Occipital lobe (tissue), 2 donors: ENCODE data around the gene GIGYF2. TPM values are rescaled to one million over a fixed set of nuclear protein-coding genes. Genes with fewer than 3 reads are reported as not detected.

Experiments
- DNase-seq: peaks from one replicate; lab custom pipeline; 2025; lab: John Stamatoyannopoulos, UW
- total RNA-seq: library from RNA; depleted of rRNA; stranded (reverse); fragments of >200 nt; gene quantifications from one replicate; pipeline ENCODE4 v1.2.3, GENCODE V29; 2014

Gene GIGYF2
- total RNA-seq, 1 donor from 2014 or later: 111 TPM

DNA sequence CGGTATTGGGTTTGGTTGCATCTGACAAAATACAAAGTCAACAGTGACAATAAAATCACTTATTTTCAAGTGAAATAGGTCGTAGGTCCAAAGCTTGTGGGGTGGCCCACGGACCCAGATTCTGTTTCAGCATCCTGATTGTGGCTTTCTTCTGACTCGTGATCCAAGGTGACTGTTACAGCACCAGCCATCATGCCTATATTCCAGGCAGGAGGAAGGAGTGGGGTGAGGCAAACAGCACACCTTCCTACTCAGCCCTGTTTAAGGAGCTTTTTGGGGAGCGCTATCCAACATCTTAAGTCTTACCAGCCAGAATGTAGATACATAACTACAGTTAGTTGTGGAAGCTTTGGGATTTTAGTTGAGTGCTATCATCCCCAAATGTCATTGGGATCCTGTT, 164.2 kb downstream of the GIGYF2 start:
- DNase-seq: no peak

DNA sequence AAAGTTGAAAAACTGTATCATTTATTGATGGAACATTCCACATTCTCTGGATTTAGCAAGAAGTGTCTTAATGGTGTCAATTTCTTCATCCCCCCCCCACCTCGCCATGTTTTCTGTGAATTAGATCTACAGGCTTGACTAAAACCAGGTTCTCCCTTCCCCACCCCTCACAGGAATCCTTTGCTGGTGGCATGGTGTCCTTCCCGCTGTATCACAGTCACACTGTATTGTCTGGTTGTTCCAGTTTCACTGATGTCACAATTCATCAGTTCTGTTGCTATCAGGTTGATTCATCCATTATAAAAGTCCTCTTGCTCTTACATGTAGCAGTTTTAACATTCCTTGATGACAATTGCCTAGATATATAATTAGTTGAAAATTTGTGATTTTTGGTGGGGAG, 166.9 kb downstream of the GIGYF2 start:
- DNase-seq: no peak

DNA sequence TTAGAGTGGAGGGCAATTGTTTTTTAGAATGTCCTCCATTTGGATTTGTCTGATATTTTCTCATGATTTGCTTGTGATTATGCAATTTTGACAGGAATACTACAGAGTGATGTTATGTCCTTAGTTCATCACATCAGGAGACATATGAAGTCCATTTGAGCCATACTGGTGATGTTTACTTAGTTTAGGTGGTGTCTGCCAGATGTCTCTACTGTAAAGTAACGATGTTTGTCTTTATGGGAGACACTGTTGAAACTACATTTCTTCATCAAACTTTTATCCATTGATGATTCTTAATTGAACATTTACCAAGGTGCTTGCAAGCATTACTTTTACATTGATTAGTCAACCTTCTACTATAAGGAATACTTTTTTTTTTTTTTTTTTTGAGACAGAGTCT, 168.0 kb downstream of the GIGYF2 start:
- DNase-seq: no peak

DNA sequence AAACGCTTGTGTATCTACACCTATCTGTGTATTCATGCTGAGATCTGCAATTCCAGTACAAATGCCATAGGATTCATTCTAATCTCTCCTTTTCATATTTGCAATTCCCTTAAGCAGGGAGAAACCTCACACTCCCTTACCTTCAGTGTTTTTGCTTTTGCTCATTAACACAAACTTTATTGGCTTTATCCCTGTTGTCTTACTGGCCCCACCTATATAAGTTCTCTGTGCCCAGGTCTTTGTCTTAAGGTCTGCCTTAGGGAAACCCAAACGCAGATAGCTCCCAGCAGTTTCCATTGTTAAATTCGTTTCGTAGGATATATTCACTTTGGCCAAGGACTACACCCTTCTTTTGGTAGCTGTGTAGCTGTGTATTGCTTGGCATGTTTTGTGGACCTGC, 169.0 kb downstream of the GIGYF2 start:
- DNase-seq: no peak

DNA sequence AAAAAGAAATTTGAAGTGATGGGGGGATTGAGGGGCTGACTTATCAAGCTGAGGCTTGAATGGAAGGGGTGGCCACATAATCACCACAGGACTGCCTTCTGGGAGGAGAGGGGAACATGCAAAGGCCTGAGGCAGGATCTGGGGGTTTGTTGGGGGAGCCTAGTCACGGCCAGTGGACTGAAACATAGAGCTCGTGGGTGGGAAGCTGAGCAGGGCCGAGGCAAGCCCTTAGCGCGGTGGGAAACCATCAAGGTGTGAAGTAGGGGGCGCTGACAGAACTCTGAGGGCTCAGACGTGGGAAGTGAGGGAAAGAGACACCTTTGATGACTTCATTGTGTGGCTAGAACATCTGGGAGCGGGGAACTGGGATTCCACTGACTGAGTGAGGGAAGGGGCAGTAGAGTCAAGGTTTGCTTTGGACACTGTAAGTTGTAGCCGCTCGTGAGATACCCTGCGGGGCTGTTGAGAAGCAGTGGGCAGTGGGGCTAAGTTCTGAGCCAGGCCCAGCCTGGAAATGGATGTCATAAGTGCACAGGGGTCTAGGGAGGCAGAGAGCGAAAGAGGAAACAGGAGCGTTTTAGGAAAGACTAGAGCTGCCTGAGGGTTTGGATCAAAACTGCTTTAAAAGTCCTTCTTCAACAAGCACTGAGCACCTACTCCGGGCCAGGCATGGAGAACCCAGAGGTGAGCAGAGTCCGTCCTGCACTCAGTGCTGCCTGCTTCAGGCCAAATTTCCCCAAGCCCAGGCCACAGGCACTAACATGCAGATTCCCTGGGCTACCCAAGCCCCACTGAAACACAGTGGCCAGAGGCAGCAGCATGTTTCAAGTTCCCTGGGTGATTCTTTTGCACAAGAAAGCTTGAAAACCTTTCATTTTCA, 172.2 kb downstream of the GIGYF2 start:
- no peak for DNase-seq

DNA sequence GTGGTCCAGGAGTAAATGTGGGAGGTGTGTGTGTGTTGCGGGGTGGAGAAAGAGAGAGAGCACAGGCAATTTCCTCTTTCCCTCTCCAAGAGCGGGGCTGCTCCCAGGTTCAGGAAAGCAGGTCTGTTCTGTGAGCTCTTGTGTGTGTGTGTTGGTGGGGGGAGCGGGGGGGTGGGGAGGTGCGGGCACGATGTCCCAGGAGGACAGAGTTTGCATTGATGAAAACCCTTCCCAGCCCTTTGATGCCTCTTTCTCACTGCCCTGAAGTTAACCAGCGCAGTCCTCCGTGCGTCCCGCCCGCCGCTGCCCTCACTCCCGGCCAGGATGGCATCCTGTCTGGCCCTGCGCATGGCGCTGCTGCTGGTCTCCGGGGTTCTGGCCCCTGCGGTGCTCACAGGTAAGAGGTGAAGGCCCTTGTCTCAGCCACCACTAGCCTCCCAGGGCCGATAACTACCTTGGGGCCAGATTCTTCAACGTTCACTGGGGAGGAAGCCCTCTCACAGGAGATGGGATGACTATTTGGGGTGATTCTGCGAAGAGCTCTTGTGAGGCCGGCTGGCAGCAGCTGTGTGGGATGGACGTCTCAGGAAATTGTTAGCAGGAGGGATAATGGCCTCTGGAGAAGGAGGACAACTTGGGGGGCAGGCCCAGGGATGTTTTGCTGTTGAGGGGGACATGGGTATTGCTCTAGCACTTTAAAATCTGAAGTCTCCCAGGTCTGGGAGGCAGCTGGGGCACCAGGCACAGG, 173.1 kb downstream of the GIGYF2 start, which contains the start of gene SNORC:
Gene SNORC, plus strand, starts transcription at position 247 of the 748 bp plus-strand sequence. Its CDS starts 78 bp downstream, at position 325.
- DNase-seq: no peak

DNA sequence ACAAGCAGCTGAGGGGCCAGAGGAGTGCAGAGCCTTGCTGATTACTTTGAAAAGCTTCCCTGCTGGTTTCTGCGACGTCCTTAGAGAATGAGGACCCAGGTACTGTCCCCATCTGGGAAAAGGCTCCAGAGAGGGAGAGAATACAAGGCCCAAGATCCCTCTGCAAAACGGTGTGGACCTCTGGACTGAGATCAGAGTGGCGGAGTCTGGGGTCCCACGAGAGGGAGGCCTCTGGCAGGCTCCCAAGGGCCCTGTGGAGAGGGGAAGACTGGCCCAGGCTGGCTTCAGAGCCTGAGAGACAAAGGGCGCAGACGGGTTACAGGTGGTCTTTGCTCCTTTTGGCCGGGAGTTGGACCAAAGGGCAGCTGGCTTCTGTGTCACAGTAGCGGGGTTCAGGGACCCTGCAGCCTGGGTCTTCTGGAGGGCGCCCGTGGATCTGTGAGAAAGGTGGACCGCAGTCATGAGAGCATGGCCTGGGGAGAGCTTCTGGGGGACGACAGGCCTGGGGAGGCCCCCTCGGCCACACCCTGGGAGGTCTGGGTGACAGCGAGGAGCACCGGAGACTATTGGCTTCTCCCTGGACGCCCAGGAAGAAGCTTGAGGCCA, 173.7 kb downstream of the GIGYF2 start:
- DNase-seq: no peak

DNA sequence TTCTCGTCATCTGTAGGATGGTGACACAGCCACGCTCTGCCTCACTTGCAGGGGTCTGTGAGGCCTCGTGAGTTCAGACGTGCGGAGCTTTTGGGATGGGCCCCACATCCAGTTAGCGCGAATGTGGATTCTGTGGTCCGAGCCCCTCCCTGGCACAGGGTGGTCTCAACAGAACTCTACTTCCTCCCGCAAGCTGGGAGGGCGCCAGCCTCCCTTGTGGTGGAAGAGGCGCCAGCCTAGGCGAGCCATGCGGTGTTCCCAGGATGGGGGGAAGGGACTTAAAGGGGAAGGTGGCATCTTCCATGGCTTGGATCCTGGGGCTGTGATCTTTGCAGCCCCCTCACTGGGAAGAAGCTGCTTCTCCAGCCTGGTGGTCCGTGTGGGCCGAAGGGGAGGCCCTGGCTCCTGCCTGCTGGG, 174.3 kb downstream of the GIGYF2 start:
- DNase-seq: no peak

DNA sequence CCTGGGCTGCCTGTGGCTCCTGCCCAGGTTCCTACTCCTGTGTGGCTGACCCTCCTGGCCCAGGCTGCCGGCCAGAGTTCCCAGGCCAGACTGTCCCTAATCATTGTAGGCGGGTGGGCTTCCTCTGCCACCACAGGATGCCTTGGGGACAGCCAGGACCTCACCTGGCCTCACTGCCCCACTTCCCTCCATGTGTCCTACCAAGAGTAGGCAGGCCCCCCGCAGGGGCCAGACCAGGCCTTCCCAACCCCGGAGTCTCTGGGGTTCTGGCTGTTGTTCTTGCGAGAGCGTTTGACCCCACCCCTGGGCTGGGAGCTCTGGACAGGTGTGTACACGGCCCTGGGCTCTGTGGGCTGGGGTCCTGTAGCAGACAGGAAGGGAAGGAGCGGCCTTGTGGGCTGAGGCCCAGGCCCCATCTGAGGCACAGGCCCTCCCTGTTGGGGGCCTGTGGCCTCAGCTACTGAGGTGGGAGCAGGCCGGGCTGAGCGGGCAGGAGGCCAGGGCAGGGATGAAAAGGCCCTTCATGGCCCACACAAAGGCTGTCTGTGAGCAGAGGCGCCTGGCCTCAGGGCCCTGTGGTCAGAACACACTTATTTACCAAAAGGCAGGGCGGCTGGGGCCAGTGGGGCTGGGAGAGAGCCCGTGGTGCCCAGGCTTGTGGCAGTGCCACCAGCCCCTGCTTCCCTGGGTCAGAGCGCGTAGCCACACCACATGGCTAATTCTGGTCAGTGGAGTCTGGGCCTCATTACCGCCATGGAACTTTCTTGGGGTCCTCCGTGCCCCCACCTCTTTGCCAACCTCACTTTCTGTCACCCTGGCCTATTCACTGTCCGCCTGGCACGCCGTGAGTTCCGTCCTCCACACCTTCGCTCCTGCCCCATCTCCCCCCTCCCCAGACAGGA, 175.0 kb downstream of the GIGYF2 start:
- peak; percentile 78 for DNase-seq

DNA sequence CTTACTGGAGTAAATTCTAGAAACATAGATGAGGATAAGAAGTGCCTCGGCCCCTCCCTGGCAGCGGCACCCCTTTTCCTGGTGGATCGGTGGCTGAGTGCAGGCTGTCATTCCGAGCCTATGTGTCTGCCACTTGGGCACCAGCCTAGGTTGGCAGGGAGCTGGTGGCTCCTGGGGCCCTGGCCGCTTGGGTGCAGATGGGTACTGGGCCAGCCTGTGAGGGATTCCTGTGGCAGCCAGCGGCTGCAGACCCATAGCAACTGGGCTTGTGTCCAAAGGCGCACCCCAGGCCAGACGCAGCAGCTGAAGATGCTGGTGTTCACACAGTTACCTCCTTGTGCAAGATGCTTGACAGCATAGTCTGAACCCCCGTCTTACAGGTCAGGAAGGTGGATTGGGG, 175.7 kb downstream of the GIGYF2 start:
- DNase-seq: no peak

DNA sequence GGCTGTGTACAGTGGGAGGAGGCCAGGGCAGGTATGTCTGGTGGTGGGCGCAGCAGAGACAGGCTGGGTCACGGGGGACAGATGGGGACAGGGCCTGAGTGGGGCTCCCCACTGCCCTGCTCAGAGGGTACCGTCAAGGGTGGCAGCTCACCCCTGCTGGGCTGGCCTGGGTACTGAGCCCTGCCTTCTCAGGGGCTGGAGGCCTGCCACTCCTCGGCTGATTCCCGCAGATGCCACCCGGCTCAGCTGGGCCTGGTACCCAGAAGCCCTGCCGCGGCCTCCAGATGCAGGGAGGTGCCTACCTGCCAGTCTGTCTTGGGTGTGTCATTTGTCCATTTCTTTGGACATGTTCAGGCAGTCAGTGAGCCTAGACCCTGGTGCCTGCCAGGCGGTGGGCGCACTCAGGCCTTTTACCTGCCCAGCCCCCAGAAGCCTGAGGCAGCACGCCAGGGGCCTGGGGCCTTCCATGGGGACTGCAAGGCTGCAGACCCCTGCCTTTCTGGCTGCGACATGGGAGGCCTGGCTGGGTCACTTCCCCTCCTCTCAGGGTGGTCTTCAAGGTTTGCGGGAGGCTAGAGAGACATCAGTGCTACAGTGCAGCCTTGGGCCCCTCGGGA, 176.3 kb downstream of the GIGYF2 start:
- no peak for DNase-seq

DNA sequence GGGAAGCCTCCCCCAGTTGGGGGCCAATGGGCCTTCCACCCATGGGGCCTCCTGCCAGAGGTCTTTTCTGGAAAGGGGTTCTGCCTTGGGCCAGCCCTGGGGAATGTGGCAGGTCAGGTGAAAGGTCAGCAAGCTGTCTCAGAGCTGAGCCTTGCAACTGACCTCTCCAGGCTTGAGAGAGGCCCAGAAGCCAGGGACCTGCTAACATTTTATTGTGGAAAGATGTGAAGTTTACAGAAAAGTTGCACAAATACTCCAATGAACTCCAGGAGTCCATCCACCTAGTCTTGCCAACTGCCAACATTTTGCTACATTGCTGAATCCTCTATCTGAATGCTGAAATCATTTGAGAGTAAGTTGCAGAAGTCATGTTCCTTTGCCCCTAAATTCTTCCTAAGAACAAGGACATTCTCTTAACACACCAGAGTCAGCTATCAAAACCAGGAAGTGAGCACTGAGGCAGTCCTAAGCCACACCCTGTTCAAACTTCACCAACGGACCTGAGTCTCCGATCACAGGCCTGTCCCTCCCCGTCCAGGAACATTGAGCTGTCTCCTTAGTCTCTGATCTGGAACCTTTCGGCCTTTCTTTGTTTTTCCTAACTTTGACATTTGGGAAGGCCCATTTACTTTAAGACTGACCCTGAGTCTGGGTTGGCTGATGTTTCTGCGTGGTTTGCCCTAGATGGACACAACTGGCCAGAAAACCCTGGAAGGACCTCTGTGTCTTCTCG, 176.9 kb downstream of the GIGYF2 start:
- DNase-seq: no peak

DNA sequence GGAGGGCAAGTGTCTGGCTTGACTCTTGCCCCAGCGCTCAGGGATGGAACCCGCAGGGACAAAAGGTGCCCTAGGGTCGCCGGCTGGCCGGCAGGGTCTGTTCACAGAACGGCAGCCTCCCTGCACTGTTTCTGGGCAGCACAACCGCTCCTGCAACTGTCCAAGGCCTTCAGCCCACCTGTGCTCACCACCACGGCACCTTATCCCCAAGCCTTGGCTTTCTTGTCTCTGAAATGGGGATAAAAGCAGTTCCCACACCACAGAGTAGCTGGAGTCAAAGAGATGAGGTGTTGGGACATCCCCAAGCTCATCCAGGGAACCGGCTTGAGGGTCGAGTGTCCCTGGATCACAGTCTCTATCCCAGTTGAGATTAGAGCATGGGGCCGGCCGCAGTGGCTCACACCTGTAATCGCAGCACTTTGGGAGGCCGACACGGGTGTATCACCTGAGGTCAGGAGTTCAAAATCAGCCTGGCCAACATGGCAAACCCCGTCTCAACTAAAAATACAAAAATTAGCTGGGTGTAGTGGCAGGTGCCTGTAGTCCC, 177.6 kb downstream of the GIGYF2 start:
- no peak for DNase-seq

DNA sequence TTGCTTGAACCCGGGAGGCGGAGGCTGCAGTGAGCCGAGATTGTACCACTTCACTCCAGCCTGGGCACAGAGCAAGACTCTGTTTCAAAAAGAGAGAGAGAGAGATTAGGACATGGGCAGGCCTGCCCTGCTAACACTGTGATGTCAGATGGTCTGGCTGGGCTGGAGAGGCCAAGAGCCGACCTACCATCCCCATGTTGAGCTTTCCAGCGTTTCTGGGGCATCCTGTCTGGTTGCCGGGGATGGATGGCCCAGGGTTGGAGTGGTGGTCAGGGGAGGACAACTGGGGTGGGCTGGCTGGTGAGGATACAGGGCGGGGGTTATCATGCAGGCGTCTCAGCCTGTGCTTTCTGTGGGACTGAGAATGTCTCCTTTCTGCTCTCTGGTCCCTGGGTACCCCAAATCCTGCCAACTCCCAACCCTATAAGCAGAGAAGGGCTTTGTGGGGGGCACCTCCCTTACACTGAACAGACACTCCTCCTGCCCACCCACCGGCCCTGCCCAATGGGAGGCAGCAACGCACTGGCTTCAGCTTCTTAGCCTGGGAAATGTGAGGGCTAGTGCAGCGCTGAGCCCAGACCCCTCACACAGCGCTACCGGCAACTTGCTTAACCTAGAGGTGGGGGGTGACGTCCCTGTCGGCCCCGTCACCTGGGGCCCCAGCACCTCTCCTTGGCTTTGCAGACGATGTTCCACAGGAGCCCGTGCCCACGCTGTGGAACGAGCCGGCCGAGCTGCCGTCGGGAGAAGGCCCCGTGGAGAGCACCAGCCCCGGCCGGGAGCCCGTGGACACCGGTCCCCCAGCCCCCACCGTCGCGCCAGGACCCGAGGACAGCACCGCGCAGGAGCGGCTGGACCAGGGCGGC, 178.4 kb downstream of the GIGYF2 start:
- DNase-seq: no peak

DNA sequence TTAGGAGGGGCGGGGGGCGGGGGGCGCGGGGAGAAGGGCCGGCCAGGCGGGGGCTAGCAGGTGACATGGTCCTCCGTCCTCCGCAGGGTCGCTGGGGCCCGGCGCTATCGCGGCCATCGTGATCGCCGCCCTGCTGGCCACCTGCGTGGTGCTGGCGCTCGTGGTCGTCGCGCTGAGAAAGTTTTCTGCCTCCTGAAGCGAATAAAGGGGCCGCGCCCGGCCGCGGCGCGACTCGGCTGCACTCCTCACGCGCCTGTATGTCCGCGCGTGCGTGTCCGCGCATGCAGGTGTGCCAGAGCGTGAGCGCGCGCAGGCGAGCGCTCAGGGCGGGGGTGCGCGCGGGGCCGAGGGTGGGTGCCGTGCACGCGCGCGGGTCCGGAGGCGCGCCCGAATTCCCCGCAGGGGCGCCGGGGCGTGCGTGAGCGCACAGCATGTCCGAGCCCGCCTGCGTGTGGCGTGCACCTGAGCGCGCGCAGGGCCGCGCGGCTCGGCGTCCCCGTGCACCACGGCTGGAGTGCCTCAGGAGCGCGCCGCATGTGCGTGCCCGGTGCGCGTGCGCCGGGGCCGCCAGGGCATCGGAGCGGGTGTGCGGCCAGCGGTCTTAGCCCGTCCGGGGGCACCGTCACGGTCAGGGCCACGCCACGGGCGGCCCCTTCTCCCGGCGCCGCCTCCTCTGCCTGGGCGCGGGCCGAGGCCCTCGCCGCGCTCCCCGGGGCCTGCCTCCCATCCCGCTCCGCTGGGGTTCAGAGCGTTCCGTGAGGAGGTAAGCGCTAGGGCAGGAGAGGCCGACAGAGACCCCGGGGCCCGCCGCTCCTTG, 179.2 kb downstream of the GIGYF2 start:
- DNase-seq: peak; percentile 38

DNA sequence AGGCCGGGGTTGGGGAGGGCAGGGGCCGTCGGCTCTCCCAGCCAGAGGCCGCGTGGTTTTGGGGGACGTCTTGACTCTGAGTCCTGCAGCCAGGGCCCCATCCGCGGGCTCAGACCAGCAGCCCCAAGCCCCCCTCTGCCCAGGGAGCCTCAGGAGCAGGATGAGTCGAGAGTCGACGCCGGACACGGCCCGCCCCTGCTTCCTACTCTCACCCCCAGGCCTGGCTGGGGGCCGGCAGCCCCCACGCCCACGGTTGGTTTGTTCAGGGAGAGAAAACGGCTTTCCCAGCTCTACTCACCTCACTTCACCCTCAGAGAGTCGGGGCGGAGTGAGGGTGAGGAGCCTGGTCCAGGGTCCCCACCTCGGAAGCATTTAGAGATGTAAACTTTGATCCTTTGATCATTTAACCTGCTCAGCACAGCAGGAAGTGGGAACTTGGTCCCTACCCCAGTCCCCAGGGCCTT, 179.9 kb downstream of the GIGYF2 start:
- no peak for DNase-seq

DNA sequence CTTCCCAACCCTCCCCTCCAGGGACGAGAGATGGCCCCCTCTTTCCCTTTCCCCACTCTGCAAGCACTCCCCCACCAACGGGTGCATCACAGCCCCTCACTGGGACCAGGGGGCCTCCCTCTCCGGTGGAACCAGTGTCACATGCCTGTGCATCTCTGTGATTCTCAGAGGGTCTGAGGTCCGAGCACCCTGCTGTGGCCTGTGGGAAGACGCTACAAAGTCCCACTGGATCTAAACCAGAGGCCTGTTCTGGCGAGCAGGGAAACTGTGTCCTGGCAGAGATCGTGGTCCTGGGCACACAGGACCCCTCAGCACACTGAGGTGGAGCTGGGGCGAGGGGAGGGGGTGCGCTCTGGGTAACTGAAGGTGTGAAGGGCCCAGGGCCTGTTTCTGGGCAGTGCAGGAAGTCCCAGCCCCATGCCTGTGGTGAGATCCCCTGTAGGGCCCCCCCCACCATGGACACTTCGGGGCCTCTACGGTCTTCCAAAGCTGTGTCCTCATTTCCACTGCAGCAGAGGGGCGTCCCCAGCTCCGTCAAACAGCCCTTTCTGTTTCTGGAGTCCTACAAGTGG, 180.9 kb downstream of the GIGYF2 start:
- DNase-seq: no peak
